Astrocyte of the hippocampus (primary cell): ENCODE data around the gene SLC35A5.

Experiments used
- DNase-seq: peaks from one replicate; pipeline ENCODE4 v3.0.0; 2011; ENCODE audit warnings: low read depth, low spot score

Gene SLC35A5

GRCh38 chr3:112623717-112624116 is 61.9 kb downstream of the SLC35A5 start:
- no peak for DNase-seq

GRCh38 chr3:112627419-112627818 is 65.6 kb downstream of the SLC35A5 start:
- DNase-seq, result no peak

DNA sequence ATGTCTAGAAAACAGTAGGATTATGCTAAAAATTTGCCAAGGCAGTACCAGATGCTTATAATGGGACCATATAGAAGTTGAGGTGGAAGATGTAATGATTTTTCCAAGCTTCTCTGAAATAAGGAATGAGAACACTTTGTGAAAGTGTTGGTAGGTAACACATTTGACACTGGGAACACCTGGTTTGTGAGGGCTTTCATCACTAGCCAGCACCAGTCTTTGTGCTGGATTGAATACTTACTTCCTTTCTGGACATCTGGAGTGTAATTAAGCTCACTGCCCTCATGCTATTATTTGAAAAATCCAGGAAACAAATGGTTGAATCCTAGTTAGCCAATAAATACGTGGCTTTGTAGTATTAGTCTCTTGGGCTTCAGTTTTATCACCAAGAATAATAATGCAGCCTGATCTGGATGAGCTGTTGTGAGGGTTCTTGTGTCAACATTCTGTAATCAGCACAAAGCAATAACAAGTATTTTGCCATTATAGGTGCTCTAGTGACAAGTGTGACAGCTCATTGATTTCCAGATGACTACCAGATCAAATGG is 66.1 kb downstream of the SLC35A5 start:
- DNase-seq, result no peak

DNA sequence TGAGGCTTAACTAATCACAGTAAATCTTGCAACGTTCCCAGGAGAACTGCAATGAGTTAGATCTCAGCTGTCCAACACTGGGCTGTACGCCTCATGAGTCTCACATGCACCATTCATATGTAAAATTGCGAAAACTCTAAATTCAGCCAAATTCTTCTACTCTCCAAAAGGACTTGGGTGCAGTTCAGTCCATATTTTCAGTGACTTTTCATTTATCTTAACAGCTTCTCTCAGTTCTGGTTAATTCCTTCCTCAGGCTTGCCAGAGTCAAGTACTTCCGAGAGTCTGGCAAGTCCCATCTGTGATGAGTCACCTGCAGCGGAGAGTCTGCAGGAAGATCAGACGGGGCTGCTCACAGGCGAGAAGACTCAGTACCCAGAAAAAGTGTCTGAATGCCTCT is 67.6 kb downstream of the SLC35A5 start:
- DNase-seq, result peak; percentile 89

DNA sequence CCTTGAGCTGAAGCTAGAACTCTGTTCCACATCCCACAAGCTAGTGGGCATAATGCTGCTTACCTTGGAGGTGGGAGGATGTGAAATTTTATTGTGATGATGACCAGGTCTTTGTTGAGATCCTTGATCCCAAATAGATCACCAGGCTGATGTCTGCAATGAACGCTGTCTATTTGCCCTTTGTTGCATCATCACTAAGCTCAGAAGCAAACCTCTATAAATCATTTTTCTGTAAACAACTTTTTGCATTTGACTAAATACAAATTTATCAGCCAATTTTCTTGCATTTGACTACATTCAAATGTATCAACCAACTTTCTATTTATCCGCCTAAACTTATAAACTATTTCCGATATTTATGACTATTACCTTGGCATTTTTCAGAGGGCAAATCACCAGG is 69.4 kb downstream of the SLC35A5 start:
- DNase-seq, result no peak

- no peak for DNase-seq
Observed at GRCh38 chr3:112632596-112632995, 70.8 kb downstream of the SLC35A5 start.

DNA sequence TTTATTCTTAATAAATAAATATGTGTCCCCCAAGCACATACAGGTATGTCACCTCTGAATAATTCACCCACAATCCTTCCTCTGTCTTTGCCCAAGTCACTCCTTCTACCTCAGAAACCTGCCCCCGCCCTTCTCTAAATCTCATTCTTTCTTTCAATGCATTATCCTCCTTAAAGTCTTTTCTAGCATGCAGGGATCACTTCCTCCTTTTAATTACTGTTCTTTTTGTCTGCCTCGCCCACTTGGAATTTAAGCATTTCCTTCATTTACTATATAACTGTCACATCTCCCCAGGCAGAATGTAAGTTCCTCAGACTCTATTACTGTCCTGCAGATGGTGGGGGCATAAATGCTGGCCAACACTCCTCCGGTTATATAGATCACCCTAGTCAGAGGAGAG is 71.3 kb downstream of the SLC35A5 start:
- DNase-seq, result no peak

- no peak for DNase-seq
Observed at GRCh38 chr3:112633757-112634156, 71.9 kb downstream of the SLC35A5 start.

GRCh38 chr3:112634786-112635541 is 73.1 kb downstream of the SLC35A5 start:
- no peak for DNase-seq
